ENCODE data around the gene C19orf73. TPM values are rescaled to one million over a fixed set of nuclear protein-coding genes. Genes with fewer than 3 reads are reported as not detected.

Gene C19orf73, protein sequence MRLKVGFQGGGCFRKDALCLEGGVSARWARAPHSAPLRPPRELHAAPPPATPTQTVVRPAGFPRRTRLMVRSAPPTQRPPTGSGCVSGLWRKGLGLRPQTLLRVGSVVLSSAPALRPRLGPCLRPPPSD
- total RNA-seq: 0.28 and 0.83 TPM in 2 replicates

DNA sequence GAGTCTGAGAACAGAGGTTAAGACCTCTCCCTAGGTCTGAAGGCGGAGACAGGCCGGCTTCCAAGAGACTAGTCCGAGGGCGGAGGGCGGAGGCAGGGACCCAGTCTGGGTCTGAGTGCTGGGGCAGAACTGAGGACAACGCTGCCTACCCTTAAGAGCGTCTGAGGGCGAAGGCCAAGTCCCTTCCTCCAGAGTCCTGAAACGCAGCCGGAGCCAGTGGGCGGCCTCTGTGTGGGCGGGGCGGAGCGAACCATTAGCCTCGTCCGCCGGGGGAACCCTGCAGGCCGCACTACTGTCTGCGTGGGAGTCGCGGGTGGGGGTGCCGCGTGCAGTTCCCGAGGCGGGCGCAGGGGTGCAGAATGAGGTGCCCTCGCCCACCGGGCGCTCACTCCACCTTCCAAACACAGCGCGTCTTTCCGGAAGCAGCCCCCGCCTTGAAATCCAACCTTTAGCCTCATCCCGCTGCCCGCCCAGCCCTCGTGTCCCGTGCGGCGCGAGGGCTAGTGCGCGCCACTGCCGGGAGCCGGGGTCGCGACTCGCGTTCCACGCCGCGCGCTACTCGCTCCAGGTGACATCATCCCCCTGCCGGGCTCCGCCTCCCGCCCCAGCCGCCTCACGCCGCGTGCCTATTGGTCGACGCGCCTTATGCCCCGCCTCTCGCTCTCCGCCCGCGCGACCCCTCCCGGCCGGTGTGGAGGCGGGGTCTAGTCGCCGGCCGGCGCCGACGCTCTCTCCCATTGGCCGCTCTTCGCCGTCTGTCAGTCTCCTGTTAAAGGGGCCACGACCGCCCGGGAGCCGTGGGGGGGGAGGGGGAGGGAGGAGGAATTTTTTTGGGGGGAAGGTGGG, at the start of gene C19orf73:
Gene C19orf73, minus strand, starts transcription at position 579 of the 846 bp plus-strand sequence. Its CDS starts 121 bp downstream, at position 458.

DNA sequence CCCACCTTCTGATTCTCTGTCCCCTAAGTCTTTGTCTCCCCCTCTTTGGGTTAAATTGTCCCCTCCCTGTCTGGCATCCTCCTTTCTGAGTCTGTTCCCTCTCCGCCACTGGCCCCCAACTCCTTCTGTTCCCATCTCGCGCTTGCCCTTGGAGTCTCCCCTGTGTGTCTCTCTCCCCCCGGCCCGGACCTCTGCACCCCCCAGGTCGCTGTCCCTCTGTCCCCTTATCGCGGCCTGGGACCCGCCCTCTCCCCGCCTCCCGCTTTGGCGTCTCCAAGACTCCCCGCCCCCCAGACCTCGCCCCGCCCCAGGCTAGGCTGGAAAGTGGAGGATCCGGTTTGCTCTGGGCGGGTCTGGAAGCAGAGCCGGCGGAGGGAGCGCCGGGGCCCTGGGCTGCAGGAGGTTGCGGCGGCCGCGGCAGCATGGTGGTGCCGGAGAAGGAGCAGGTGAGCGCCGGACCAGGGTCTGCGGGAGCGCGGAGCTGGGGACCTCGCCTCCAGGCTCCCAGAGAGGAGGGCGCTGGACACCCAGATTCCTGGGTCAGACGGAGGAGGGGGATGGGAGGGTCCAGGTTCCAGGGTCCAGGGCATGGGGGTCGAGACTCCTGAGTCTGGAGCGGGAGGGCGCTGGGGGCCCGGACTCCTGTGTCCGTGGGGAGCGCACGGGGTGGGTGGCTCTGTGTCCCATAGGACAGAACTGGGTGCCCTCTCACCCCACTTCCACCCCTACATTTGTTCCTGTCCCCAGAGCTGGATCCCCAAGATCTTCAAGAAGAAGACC, 38.7 kb upstream of the C19orf73 start, which contains the start of gene TRPM4:
Gene TRPM4, plus strand, starts transcription at position 348 of the 780 bp plus-strand sequence. Its CDS starts 75 bp downstream, at position 423.

DNA sequence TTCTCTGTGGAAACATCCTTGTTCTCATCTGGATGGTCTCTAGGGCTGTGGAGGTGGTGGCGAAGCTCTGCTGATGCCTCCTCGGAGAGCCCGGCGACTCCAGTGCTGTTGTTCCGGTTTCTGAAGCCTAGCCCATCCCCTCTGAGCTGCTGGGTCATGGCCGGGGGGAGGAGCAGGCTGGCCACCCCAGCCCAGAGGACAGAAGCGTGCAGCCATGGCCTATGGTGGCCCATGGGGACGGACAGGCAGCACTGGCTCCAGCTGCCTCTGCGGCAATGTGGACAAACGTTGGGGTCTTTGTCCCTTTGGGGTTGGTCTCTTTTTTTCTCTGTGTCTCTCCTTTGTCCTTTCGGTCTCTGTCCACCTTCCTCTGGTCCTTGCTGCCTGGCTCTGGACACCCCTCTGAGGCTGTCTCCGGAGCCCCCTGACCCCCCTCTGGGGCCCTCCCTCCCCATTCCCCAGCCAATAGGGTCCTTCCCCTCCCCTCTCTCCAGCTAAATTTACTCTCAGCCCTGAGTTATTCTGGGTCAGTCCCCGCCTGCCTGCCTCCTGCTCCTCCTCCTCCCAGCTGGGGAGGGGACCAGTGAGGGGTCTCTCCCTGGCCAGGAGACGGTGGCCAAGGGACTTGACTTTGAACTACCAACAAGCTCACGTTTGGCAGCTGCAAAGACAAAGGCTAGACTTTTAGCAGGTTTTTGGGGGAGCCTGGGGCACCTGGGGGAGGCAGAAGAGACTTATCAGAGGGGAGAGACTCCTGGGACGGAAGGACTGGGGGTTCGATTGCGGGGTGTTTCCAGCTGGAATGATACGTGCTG, 36.3 kb upstream of the C19orf73 start, which contains the start of gene HRC:
Gene HRC, minus strand, starts transcription at position 392 of the 815 bp plus-strand sequence. Its CDS starts 159 bp downstream, at position 233.

DNA sequence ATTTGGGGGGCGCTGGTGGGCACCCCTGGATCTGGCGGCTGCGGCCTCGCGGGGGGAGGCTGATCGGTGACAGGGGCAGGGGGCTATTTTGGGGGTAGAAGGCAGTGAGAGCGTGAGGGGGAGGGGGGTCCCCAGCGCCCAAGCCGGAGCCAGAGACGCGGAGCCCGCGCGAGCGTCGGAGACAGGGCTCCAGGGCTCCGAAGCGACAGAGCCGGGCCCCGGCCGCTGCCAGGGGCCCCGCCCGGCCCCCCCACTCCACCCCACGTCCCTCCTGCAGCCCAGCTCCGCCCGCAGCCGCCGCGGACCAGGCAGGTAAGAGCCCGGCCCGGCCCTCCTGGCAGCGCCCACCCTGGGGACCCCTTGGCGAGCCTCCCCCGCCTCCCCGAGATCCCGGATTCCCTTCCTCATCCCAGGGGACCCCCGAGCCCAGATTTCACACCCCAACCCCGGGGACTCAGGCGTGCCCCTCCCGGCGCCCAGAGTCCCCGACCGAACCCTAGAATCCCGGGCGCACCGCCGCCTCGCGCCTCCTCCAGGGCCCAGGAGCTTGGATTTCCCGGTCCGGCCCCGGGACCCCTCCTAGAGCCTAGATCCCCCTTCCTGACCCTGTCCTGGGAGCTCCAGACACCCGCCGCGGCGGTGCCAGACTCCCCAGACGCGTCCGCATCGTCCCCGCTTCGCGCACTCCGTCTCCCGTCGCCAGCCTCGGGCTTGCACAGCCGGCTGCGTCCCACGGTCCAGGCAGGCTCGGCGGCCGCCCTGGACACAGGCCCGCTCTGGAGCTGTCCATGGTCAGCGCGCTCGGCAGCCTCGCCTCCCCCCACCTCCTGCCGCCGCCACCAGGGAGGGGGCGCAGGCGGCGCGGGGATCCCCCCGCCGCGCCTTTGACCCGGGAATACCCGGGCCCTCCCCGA, 725 bp upstream of the C19orf73 start, which contains the start of gene PPFIA3:
Gene PPFIA3, plus strand, starts transcription at position 134 of the 914 bp plus-strand sequence. CDS start 8,330 bp downstream, outside the sequence.

DNA sequence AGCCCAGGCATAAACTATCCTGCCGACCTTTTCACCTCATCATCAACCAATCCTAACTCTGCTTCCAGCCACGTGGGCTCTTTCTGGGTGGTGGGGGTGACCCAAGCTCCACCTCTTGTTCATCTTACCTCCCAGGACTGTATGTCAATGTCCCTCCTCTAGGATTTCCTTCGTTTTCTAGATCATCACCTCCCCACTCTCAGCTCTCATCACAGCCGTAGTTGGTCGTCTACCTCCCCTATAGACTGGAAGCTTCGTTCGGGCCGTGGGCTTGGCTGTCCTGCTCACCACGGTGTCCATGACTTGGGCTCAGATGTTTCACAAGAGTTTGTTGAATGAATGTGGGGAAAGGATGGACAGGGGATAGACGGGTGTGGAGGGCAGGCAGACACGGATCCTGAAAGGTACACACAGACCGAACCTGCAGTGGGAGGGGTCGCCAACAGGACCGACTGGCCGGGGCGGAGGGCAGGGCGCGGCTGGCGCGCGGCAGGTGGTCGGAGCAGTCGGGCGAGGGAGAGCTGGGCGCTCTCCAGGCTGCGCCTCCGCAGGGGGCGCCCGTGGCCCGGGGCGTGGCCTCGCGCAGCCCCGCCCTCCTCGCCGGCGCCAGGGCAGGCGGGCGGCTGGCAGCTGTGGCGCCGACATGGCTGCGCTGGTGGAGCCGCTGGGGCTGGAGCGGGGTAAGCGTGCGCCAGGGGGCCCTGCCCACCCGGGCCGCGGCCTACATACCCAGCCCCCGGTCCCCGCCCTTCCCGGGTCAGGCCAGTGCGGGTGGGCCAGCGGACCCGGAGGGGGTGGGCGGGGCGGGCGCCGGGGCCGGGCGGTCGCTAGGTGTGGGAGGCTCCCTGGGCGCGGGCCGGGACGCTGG, 4.9 kb downstream of the C19orf73 start, which contains the start of gene LIN7B:
Gene LIN7B, plus strand, starts transcription at position 609 of the 868 bp plus-strand sequence. Its CDS starts 35 bp downstream, at position 644.

DNA sequence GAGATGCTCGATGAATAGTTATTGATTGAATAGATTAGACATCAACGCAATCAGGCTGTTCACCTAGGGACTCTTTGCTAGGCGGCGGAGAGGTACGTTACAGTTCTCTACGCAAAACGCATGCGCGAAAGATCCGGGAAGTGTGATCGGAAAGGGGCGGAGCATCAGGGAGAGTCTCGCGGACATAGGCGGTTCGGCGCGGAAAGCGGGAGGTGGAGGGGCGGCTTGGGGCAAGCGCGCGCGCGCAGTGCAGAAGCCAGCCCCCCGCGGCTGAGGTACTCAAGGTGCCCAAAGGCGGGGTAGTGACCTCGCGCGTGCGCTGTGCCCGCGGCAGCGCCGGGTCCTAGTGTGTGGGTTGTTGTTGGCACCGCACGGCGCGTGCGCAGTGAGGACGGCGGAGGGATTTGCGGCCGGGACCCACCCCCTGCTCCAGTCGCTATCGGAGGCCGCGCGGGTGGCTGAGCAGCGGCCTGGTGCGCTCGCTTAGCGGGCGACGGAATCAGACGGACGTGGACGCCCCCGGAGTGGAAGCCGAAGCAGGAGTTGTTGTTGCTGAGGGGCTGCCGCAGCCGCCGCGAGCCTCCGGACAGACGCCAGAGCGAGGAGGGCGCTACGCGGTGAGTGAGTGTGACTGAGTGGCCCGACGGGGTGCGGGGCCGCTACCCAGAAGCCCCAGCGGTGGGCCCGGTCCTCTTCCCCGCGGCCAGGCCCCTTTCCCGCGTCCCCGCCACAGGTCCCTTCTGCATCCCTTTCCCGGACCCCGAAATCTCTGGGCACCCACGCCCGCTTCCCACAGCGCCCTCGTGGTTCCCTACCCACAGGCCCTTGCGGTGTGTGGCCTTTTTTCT, 33.7 kb downstream of the C19orf73 start, which contains the start of gene SNRNP70:
Gene SNRNP70, plus strand, starts transcription at position 432 of the 848 bp plus-strand sequence. CDS start 964 bp downstream, outside the sequence.

Other genes with a start within 250 kb of the C19orf73 start
- gene PPP1R15A, start 246.7 kb downstream of the C19orf73 start, total RNA-seq: 51.6 and 53.1 TPM in 2 replicates
- 0.28 and 0.55 TPM in 2 replicates for gene TULP2, start 220.4 kb downstream of the C19orf73 start, total RNA-seq
- gene NUCB1, start 218.8 kb downstream of the C19orf73 start, total RNA-seq: 117 and 149 TPM in 2 replicates
- gene DHDH, start 185.4 kb downstream of the C19orf73 start, total RNA-seq: 0.14 and 0.18 TPM in 2 replicates
- 77.2 and 141 TPM in 2 replicates for gene BAX, start 164.3 kb downstream of the C19orf73 start, total RNA-seq
- gene FTL, start 153.8 kb downstream of the C19orf73 start, total RNA-seq: 5,813 and 7,581 TPM in 2 replicates
- 29.0 and 45.9 TPM in 2 replicates for gene GYS1, start 125.8 kb downstream of the C19orf73 start, total RNA-seq
- gene RUVBL2, start 125.3 kb downstream of the C19orf73 start, total RNA-seq: 201 and 206 TPM in 2 replicates
- not detected in 2 replicates for gene LHB, start 102.1 kb downstream of the C19orf73 start, total RNA-seq
- not detected in 2 replicates for gene CGB3, start 94.8 kb downstream of the C19orf73 start, total RNA-seq
- not detected in 2 replicates for gene CGB2, start 87.3 kb downstream of the C19orf73 start, total RNA-seq
- gene CGB1, start 82.2 kb downstream of the C19orf73 start, total RNA-seq: not detected in 2 replicates
- gene CGB5, start 75.3 kb downstream of the C19orf73 start, total RNA-seq: not detected in 2 replicates
- not detected in 2 replicates for gene CGB8, start 70.0 kb downstream of the C19orf73 start, total RNA-seq
- gene CGB7, start 61.4 kb downstream of the C19orf73 start, total RNA-seq: 0.09 and 0.14 TPM in 2 replicates
- gene NTF4, start 54.3 kb downstream of the C19orf73 start, total RNA-seq: not detected in 2 replicates
- not detected in 2 replicates for gene KCNA7, start 46.4 kb downstream of the C19orf73 start, total RNA-seq
- gene SNRNP70, start 33.7 kb downstream of the C19orf73 start, total RNA-seq: 106 and 162 TPM in 2 replicates
- 8.9 and 11.0 TPM in 2 replicates for gene LIN7B, start 4.8 kb downstream of the C19orf73 start, total RNA-seq
- 1.4 and 1.6 TPM in 2 replicates for gene PPFIA3, start 401 bp upstream of the C19orf73 start, total RNA-seq
- gene HRC, start 36.3 kb upstream of the C19orf73 start, total RNA-seq: 0.09 TPM in 1 of 2 replicates, not detected in the other
- 9.1 and 16.5 TPM in 2 replicates for gene TRPM4, start 38.6 kb upstream of the C19orf73 start, total RNA-seq
- gene SLC6A16, start 206.0 kb upstream of the C19orf73 start, total RNA-seq: 0.09 TPM in 1 of 2 replicates, not detected in the other
- gene CD37, start 216.3 kb upstream of the C19orf73 start, total RNA-seq: not detected in 2 replicates
- gene TEAD2, start 243.3 kb upstream of the C19orf73 start, total RNA-seq: 15.9 and 16.4 TPM in 2 replicates
- gene DKKL1, start 244.7 kb upstream of the C19orf73 start, total RNA-seq: 0.14 TPM in 1 of 2 replicates, not detected in the other